A549 (cell line): ENCODE data around the gene MYH13. TPM values are rescaled to one million over a fixed set of nuclear protein-coding genes. Genes with fewer than 3 reads are reported as not detected.

ENCODE experiments used
- ATAC-seq, 2 experiments: fragments of 200-7000 bp in 1 of 2; fragments of >200 bp in 1 of 2; cut with Nextera tagmentation in 1 of 2; cut with Tn5 transposase in 1 of 2; 3 replicates each; pipeline versions ENCODE4 v1.8.0 to v1.9.1; 2018 to 2020; ENCODE audit warnings: mild to moderate bottlenecking in 1 of 2, moderate library complexity in 1 of 2
- CTCF ChIA-PET: fragments of 300-600 bp; sonication (Branson Sonifier 250); formaldehyde crosslinking; extraction: SDS; loops from one replicate; lab custom pipeline; 2021; ENCODE audit warnings: antibody characterized with exemption, inconsistent platforms; lab: Yijun Ruan, JAX
- POLR2A ChIA-PET: fragments of 350-600 bp; formaldehyde crosslinking; extraction: SDS; loops from one replicate; lab custom pipeline; 2021; ENCODE audit warnings: antibody characterized with exemption, inconsistent platforms; lab: Yijun Ruan, JAX
- DNase-seq, 2 experiments: peaks; one replicate each; pipeline versions ENCODE4 v3.0.0 to v3.0.0-alpha.2; 2011 to 2016; ENCODE audit warnings: low read depth in 1 of 2, low spot score in 1 of 2
- FAIRE-seq: peaks from 2 replicates; lab custom pipeline; 2011; peaks lifted over from hg19 to GRCh38; lab: Jason Lieb, UNC
- H3K27ac ChIP-seq, 2 experiments: fragments of >200 bp; sonication (Bioruptor Twin); formaldehyde crosslinking; 3 replicates each; pipeline ENCODE4 v1.5.1; 2016 to 2017
- H3K4me1 ChIP-seq: fragments of >200 bp; sonication (Bioruptor Twin); formaldehyde crosslinking; 3 replicates; pipeline ENCODE4 v1.6.1; 2016
- H3K4me2 ChIP-seq: fragments of >200 bp; sonication (Bioruptor Twin); formaldehyde crosslinking; 3 replicates; pipeline ENCODE4 v1.6.1; 2016
- H3K4me3 ChIP-seq: fragments of >200 bp; sonication (Bioruptor Twin); formaldehyde crosslinking; 3 replicates; pipeline ENCODE4 v1.5.1; 2016
- H3K9me3 ChIP-seq: fragments of >200 bp; sonication (Bioruptor Twin); formaldehyde crosslinking; 3 replicates; pipeline ENCODE4 v1.6.1; 2016
- CEBPB ChIP-seq, 2 experiments: fragments of >200 bp in 1 of 2; sonication (Bioruptor Twin) in 1 of 2; formaldehyde crosslinking in 1 of 2; IDR thresholded peaks; 2 replicates each; pipeline ENCODE4 v1.6.1; 2012 to 2016
- EHMT2 ChIP-seq: fragments of 200-600 bp; sonication (generic); IDR thresholded peaks from 2 replicates; pipeline ENCODE4 v1.6.1; 2016; ENCODE audit warnings: antibody characterized with exemption, low read depth, mild to moderate bottlenecking, moderate library complexity
- ESRRA ChIP-seq: fragments of 150-350 bp; IDR thresholded peaks from 2 replicates; pipeline ENCODE4 v1.6.1; 2014; ENCODE audit warnings: mild to moderate bottlenecking, low read length, borderline replicate concordance
- FOSL2 ChIP-seq, 2 experiments: fragments of 450-650 bp in 1 of 2; fragments of >200 bp in 1 of 2; sonication (Bioruptor Twin) in 1 of 2; formaldehyde crosslinking; IDR thresholded peaks; 2 replicates each; pipeline versions ENCODE4 v1.5.0 to v1.6.1; 2016 to 2020; ENCODE audit warnings: mild to moderate bottlenecking in 1 of 2, moderate library complexity in 1 of 2
- GATA3 ChIP-seq: IDR thresholded peaks from 2 replicates; pipeline ENCODE4 v1.6.1; 2012; ENCODE audit warnings: borderline replicate concordance
- HOXB5 ChIP-seq: fragments of 250-450 bp; sonication (Bioruptor Pico); IDR thresholded peaks from 2 replicates; pipeline ENCODE4 v1.5.0; 2020; ENCODE audit warnings: mild to moderate bottlenecking, moderate library complexity
- JUNB ChIP-seq: fragments of >200 bp; sonication (Bioruptor Twin); formaldehyde crosslinking; IDR thresholded peaks from 2 replicates; pipeline ENCODE4 v1.6.1; 2016
- KDM1A ChIP-seq: fragments of 200-600 bp; sonication (generic); IDR thresholded peaks from 2 replicates; pipeline ENCODE4 v1.6.1; 2016; ENCODE audit warnings: low read depth, mild to moderate bottlenecking
- KDM5A ChIP-seq: fragments of 200-600 bp; sonication (generic); IDR thresholded peaks from 2 replicates; pipeline ENCODE4 v1.6.1; 2016; ENCODE audit warnings: antibody characterized with exemption, mild to moderate bottlenecking
- MAZ ChIP-seq: fragments of 150-350 bp; IDR thresholded peaks from 2 replicates; pipeline ENCODE4 v1.6.1; 2014; ENCODE audit warnings: antibody characterized with exemption, low read depth, low read length, borderline replicate concordance
- NPAS2 ChIP-seq: fragments of 250-450 bp; sonication (Bioruptor Pico); IDR thresholded peaks from 2 replicates; pipeline ENCODE4 v1.8.0; 2022; ENCODE audit warnings: mild to moderate bottlenecking, moderate library complexity, borderline replicate concordance
- NR3C1 ChIP-seq: fragments of >200 bp; sonication (Bioruptor Twin); formaldehyde crosslinking; IDR thresholded peaks from 3 replicates; pipeline ENCODE4 v1.6.1; 2017
- POLR2A ChIP-seq: IDR thresholded peaks from 2 replicates; pipeline ENCODE4 v1.6.1; 2012; ENCODE audit warnings: mild to moderate bottlenecking, low read length
- RCOR1 ChIP-seq: fragments of 150-350 bp; IDR thresholded peaks from 2 replicates; pipeline ENCODE4 v1.6.1; 2014; ENCODE audit warnings: antibody characterized with exemption, low read length, low read depth
- RFX5 ChIP-seq: fragments of 450-650 bp; IDR thresholded peaks from 2 replicates; pipeline ENCODE4 v1.7.1; 2014; ENCODE audit warnings: antibody characterized with exemption, mild to moderate bottlenecking, moderate library complexity
- RNF2 ChIP-seq: fragments of 200-600 bp; sonication (generic); IDR thresholded peaks from 2 replicates; pipeline ENCODE4 v1.6.1; 2016; ENCODE audit warnings: low read depth, mild to moderate bottlenecking, antibody characterized with exemption, moderate library complexity, borderline replicate concordance
- TP53 ChIP-seq: fragments of 250-450 bp; sonication (Bioruptor Pico); IDR thresholded peaks from 2 replicates; pipeline ENCODE4 v1.5.0; 2021; ENCODE audit warnings: mild to moderate bottlenecking, moderate library complexity
- WGBS: methylation state at CpG from one replicate; pipeline ENCODE4 v1.1.6; 2017; ENCODE audit errors: missing lambda C conversion rate; 5-methylcytosine and 5-hydroxymethylcytosine counted together
- polyA plus RNA-seq, 4 experiments: library from polyadenylated mRNA; depleted of rRNA in 3 of 4; stranded (reverse); fragments of >200 nt; fragmentation: RNase III in 1 of 4; extraction: RNeasy Plus Mini Kit Qiagen cat#74134 plus additional on column Dnase treatment in 1 of 4; gene quantifications; 2 replicates in 3 of 4; 3 replicates in 1 of 4; pipeline ENCODE4 v1.2.3, GENCODE V29; 2011 to 2017
- TF ChIP-seq, protein P1 (sequence below): IDR thresholded peaks from 2 replicates; pipeline ENCODE4 v1.6.1; 2012; ENCODE audit warnings: low read depth, borderline replicate concordance
- TF ChIP-seq, protein P2 (sequence below): fragments of 250-450 bp; sonication (Bioruptor Pico); IDR thresholded peaks from 2 replicates; pipeline ENCODE4 v1.5.0; 2021; ENCODE audit warnings: mild to moderate bottlenecking, moderate library complexity, borderline replicate concordance
- TF ChIP-seq, protein P3 (sequence below): fragments of 200-600 bp; sonication (generic); IDR thresholded peaks from 2 replicates; pipeline ENCODE4 v1.6.1; 2016; ENCODE audit warnings: antibody characterized with exemption, mild to moderate bottlenecking, moderate library complexity
- TF ChIP-seq, protein P4 (sequence below): fragments of >200 bp; sonication (Bioruptor Twin); formaldehyde crosslinking; IDR thresholded peaks from 2 replicates; pipeline ENCODE4 v1.6.1; 2016

Gene MYH13
- polyA plus RNA-seq, 2 of the 4 experiments (the other 2 are of a cell fraction): not detected

DNA sequence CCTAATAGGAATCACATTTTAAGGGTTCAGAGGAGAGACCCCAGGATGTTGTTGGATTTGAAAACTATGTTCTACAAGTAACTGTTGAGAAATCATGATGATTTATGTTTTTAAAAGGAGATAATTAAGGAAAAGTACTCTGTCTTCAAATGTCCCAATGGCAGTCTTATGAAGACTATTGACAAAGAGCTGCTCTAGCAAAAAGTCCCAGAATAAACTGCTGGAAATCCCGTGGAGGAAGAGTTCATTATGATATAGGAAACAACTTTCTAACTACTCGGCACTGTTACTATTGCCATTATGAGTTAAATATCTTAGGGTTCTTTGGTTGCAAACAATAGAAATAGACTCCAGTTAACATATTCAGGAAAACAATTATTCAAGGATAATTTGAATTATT lies 108.8 kb downstream of the MYH13 start:
- Histone ChIP-seq H3K9me3 (no peaks in the 10 kb centered on the region), H3K27ac (no peak overlapping the region), H3K4me1 (no peaks in the 10 kb centered on the region), H3K4me2 (no peak overlapping the region), H3K4me3 (no peak overlapping the region)
- DNase-seq: no peak
- no peak for ATAC-seq
- no peak for TF ChIP-seq RFX5
- TF ChIP-seq NR3C1: no peak
- no peak for TF ChIP-seq CEBPB (IDR thresholded peaks at IDR 0.05)
- TF ChIP-seq POLR2A: no peak
- no peak for TF ChIP-seq HOXB5 (CRISPR knock-in tag)
- TF ChIP-seq TP53 (CRISPR knock-in tag): no peak
- TF ChIP-seq EHMT2: no peak
- TF ChIP-seq, protein P1, sequence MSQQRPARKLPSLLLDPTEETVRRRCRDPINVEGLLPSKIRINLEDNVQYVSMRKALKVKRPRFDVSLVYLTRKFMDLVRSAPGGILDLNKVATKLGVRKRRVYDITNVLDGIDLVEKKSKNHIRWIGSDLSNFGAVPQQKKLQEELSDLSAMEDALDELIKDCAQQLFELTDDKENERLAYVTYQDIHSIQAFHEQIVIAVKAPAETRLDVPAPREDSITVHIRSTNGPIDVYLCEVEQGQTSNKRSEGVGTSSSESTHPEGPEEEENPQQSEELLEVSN: no peak
- no peak for TF ChIP-seq JUNB
- ChIA-PET POLR2A (no interaction called here), CTCF (interaction anchor here (1.0 kb wide), 1 partner anchor 209 kb away, joined by 3 read pairs; no protein-coding TSS in a partner anchor)
- WGBS: 36% methylated on average over 2 of the region's 2 CpGs
- no peak for FAIRE-seq

DNA sequence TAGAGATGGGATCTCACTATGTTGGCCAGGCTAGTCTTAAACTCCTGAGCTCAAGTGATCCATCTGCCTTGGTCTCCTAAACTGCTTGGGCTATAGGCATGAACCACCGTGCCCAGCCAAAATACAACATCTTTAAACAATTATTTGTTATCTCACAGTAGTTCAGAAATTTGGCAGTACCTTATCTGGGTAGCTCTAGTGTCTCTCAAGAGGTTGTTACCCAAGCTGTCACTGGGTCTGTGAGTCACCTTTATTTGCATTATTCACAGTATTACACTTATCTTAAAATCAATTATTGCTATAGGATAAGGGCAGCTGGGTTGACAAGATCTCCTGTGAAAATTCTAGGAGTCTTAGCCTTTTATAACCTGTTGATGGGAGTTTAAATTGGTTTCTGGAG lies 110.4 kb downstream of the MYH13 start:
- WGBS: 6% methylated on average over 1 of the region's 1 CpG
- CTCF ChIA-PET: interaction anchor here (0.6 kb wide), 1 partner anchor 1886 kb away, joined by 4 read pairs; no protein-coding TSS in a partner anchor
- no peak for FAIRE-seq

DNA sequence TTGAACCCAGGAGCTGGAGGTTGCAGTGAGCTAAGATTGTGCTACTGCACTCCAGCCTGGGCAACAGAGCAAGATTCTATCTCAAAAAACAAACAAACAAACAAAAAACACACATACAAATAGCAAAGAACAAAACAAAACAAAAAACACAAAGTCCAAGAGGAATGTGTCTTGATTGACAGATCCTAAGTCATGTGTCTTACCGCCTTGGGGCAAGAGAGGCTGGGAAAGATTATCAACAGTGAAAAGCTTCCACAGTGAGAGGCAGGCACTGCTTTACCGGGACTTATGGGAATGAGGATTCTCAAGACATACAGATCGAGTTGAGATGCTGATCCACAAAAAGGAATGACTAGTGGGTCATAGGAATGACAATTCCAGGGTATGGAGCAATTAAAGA lies 111.7 kb downstream of the MYH13 start:
- no peak for DNase-seq
- TF ChIP-seq KDM5A: no peak
- no peak for TF ChIP-seq RCOR1
- no peak for TF ChIP-seq NPAS2 (CRISPR knock-in tag)
- TF ChIP-seq, protein P2, sequence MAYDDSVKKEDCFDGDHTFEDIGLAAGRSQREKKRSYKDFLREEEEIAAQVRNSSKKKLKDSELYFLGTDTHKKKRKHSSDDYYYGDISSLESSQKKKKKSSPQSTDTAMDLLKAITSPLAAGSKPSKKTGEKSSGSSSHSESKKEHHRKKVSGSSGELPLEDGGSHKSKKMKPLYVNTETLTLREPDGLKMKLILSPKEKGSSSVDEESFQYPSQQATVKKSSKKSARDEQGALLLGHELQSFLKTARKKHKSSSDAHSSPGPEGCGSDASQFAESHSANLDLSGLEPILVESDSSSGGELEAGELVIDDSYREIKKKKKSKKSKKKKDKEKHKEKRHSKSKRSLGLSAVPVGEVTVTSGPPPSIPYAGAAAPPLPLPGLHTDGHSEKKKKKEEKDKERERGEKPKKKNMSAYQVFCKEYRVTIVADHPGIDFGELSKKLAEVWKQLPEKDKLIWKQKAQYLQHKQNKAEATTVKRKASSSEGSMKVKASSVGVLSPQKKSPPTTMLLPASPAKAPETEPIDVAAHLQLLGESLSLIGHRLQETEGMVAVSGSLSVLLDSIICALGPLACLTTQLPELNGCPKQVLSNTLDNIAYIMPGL (CRISPR knock-in tag): no peak
- TF ChIP-seq RNF2: no peak
- no peak for TF ChIP-seq FOSL2 (IDR thresholded peaks at IDR 0.05)
- TF ChIP-seq FOSL2 (CRISPR knock-in tag; IDR thresholded peaks at IDR 0.05): no peak
- no peak for TF ChIP-seq ESRRA
- TF ChIP-seq, protein P3, sequence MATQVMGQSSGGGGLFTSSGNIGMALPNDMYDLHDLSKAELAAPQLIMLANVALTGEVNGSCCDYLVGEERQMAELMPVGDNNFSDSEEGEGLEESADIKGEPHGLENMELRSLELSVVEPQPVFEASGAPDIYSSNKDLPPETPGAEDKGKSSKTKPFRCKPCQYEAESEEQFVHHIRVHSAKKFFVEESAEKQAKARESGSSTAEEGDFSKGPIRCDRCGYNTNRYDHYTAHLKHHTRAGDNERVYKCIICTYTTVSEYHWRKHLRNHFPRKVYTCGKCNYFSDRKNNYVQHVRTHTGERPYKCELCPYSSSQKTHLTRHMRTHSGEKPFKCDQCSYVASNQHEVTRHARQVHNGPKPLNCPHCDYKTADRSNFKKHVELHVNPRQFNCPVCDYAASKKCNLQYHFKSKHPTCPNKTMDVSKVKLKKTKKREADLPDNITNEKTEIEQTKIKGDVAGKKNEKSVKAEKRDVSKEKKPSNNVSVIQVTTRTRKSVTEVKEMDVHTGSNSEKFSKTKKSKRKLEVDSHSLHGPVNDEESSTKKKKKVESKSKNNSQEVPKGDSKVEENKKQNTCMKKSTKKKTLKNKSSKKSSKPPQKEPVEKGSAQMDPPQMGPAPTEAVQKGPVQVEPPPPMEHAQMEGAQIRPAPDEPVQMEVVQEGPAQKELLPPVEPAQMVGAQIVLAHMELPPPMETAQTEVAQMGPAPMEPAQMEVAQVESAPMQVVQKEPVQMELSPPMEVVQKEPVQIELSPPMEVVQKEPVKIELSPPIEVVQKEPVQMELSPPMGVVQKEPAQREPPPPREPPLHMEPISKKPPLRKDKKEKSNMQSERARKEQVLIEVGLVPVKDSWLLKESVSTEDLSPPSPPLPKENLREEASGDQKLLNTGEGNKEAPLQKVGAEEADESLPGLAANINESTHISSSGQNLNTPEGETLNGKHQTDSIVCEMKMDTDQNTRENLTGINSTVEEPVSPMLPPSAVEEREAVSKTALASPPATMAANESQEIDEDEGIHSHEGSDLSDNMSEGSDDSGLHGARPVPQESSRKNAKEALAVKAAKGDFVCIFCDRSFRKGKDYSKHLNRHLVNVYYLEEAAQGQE: no peak
- Histone ChIP-seq H3K27ac (no peak overlapping the region), H3K9me3 (no peaks in the 10 kb centered on the region), H3K4me1 (no peaks in the 10 kb centered on the region), H3K4me3 (no peak overlapping the region), H3K4me2 (no peak overlapping the region)
- WGBS: 9% methylated on average over 3 of the region's 3 CpGs
- ChIA-PET CTCF (interaction anchor here (1.0 kb wide), 1 partner anchor 15 kb away, joined by 5 read pairs; no protein-coding TSS in a partner anchor), POLR2A (no interaction called here)
- FAIRE-seq: no peak
- no peak for ATAC-seq

More for the DNA sequence above, 110.4 kb downstream of the MYH13 start:
- no peak for ATAC-seq
- no peak overlapping the region for H3K4me2 ChIP-seq
- no peak overlapping the region for H3K27ac ChIP-seq
- no peak overlapping the region for H3K4me3 ChIP-seq
- POLR2A ChIA-PET: no interaction called here
- TF ChIP-seq KDM1A (no peak), MAZ (no peak), GATA3 (no peak), CEBPB (IDR thresholded peaks at IDR 0.05) (no peak)
- TF ChIP-seq, protein P4, sequence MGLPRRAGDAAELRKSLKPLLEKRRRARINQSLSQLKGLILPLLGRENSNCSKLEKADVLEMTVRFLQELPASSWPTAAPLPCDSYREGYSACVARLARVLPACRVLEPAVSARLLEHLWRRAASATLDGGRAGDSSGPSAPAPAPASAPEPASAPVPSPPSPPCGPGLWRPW: no peak
- TF ChIP-seq, all 56 proteins: peak for 0
- no peak for DNase-seq
- H3K4me1 ChIP-seq: no peaks in the 10 kb centered on the region
- no peaks in the 10 kb centered on the region for H3K9me3 ChIP-seq
